DOHH2 (cell line): ENCODE data around the gene CD207.

Experiments
- H3F3A ChIP-seq: fragments of 200-600 bp; sonication (generic), shearing (Covaris generic); 2 replicates; pipeline ENCODE4 v1.6.0; 2016; ENCODE audit warnings: antibody characterized with exemption, mild to moderate bottlenecking; ENCODE audit not compliant: control insufficient read depth, insufficient read depth
- H3K27ac ChIP-seq: fragments of 200-600 bp; sonication (generic); 2 replicates; pipeline ENCODE4 v1.5.1; 2014; ENCODE audit warnings: low read depth, mild to moderate bottlenecking, low read length, moderate library complexity
- H3K27me3 ChIP-seq: fragments of 200-600 bp; sonication (generic); 2 replicates; pipeline ENCODE4 v1.6.1; 2014; ENCODE audit warnings: mild to moderate bottlenecking, low read length, mixed read lengths; ENCODE audit not compliant: control insufficient read depth
- H3K36me3 ChIP-seq: fragments of 200-600 bp; sonication (generic); 2 replicates; pipeline ENCODE4 v1.6.1; 2014; ENCODE audit warnings: mild to moderate bottlenecking, low read length, moderate library complexity, mixed read lengths; ENCODE audit not compliant: control insufficient read depth
- H3K4me1 ChIP-seq: fragments of 200-600 bp; sonication (generic); 2 replicates; pipeline ENCODE4 v1.6.1; 2014; ENCODE audit warnings: mild to moderate bottlenecking, low read length, mixed read lengths; ENCODE audit not compliant: control insufficient read depth
- H3K4me2 ChIP-seq: fragments of 200-600 bp; sonication (generic); 2 replicates; pipeline ENCODE4 v1.6.0; 2014; ENCODE audit warnings: mild to moderate bottlenecking, low read length, moderate library complexity
- H3K4me3 ChIP-seq: fragments of 200-600 bp; sonication (generic); 2 replicates; pipeline ENCODE4 v1.5.1; 2014; ENCODE audit warnings: mild to moderate bottlenecking, low read length, mixed read lengths
- H3K79me2 ChIP-seq: fragments of 200-600 bp; sonication (generic); 2 replicates; pipeline ENCODE4 v1.6.1; 2014; ENCODE audit warnings: mild to moderate bottlenecking, low read length, mixed read lengths; ENCODE audit not compliant: control insufficient read depth
- H3K9me2 ChIP-seq: fragments of 200-600 bp; sonication (generic); replicated peaks from 2 replicates; pipeline ENCODE4 v1.6.1; 2014; ENCODE audit warnings: mild to moderate bottlenecking, low read length, mixed read lengths; ENCODE audit not compliant: control insufficient read depth
- H3K9me3 ChIP-seq: fragments of 200-600 bp; sonication (generic); 2 replicates; pipeline ENCODE4 v1.6.1; 2014; ENCODE audit warnings: antibody characterized with exemption, low read length, mixed read lengths; ENCODE audit not compliant: control insufficient read depth, insufficient read depth
- H4K20me1 ChIP-seq: fragments of 200-600 bp; sonication (generic); 2 replicates; pipeline ENCODE4 v1.6.0; 2014; ENCODE audit warnings: low read depth, mild to moderate bottlenecking, antibody characterized with exemption, low read length, moderate library complexity; ENCODE audit not compliant: control insufficient read depth, insufficient read depth
- CTCF ChIP-seq: fragments of 200-600 bp; sonication (generic); IDR thresholded peaks from one replicate; pipeline ENCODE4 v1.5.1; 2014; ENCODE audit warnings: antibody characterized with exemption, mild to moderate bottlenecking, low read depth, low read length; ENCODE audit not compliant: poor library complexity, severe bottlenecking
- EZH2phosphoT487 ChIP-seq: fragments of 200-600 bp; sonication (generic); IDR thresholded peaks from 2 replicates; pipeline ENCODE4 v1.6.1; 2017; ENCODE audit warnings: borderline replicate concordance, mild to moderate bottlenecking, antibody characterized with exemption, low read length, moderate library complexity, mixed read lengths

Gene CD207

DNA sequence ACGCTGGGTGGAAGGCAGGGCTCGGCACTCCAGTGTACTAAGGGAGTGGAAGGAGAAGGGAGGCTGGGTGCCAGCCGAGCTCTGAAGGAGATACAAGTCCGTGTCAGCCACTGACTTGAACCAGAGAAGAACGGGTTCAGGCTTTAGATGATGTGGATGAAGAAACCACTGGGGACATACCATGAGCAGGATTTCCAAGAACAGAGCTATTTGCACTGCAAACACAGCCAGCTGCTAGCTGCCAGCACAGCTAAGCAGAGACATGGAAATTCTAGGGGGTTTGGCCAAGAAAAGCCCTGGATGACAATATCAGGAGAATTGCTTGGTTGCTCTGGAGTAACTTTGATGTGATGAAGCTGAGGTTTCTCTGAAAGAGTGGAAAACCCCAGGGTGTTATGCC, 5.2 kb downstream of the CD207 start:
- Histone ChIP-seq H3K4me1 (no peaks in the 10 kb centered on the region), H3K9me2 (no peaks in the 10 kb centered on the region), H3F3A (no peaks in the 10 kb centered on the region), H3K36me3 (no peaks in the 10 kb centered on the region), H3K79me2 (no peaks in the 10 kb centered on the region), H3K27ac (no peak overlapping the region), H4K20me1 (no peaks in the 10 kb centered on the region), H3K9me3 (no peaks in the 10 kb centered on the region), H3K27me3 (peaks cover 10% of the 10 kb centered on the region), H3K4me2 (no peak overlapping the region), H3K4me3 (no peak overlapping the region)
- TF ChIP-seq EZH2phosphoT487 (no peak), CTCF (no peak)

DNA sequence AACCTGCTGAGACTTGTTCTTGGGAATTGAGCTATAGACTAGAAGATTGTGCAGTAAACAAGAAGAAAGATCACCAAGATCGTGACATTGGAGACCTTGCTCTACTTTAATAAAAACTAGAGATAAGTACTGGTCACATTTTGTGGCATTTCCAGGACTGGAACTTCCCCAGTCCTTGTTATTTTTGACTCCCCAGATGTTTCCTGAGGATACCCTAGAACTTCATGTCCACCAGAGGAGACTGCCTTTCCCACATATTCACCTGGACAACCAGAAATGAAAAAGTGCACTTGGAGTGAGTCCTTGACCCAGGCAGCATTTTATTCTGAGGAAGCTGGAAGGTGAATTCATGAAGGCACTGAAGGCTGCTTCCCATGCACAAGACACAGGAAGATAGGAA, 5.7 kb downstream of the CD207 start:
- Histone ChIP-seq H3K9me3 (no peaks in the 10 kb centered on the region), H3K4me3 (no peak overlapping the region), H3K27ac (no peak overlapping the region), H3K9me2 (no peaks in the 10 kb centered on the region), H3K79me2 (no peaks in the 10 kb centered on the region), H3K27me3 (peaks cover 10% of the 10 kb centered on the region), H3F3A (no peaks in the 10 kb centered on the region), H4K20me1 (no peaks in the 10 kb centered on the region), H3K36me3 (no peaks in the 10 kb centered on the region), H3K4me1 (no peaks in the 10 kb centered on the region), H3K4me2 (no peak overlapping the region)
- TF ChIP-seq EZH2phosphoT487 (no peak), CTCF (no peak)

DNA sequence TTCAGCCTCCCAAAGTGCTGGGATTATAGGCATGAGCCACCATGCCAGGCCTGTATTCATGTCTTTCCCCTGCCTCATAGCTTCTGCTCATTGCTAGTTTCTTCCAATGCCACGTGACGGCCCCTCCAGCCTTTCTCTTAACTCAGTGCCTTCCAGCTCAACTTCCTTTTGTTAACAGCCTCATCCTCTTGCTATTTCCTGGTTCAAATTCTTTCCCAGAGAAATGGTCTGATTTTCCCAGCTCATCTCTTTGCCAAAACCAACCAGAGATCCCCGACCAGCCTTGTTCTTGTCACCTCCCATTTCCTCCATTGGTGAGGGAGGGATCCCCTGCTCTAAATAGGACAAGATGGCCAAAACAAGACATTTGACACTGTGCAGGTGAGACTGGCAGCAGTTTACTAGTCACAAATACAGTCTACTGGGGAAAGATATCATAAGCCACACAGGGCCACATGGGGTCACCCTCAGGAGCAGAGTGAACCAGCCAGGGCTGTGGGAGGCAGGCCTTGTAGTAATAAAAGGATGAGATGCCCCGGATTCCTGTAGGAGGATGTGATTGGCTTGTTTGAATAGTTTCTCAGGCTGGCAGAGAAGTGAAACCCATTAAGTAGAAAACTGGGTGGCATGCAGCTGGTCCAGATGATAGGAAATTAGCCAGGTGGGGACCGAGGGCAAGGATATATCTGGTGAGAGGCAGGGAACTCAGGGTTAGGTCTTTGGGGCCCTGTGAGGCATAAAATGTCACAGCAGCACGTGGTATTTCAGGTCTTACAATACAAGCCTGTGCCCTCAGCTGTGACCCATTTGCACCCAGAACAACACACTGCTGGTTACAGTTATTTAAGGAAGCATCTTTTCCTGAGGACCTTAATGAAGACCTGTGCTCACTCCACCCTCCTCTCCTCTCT, 6.4 kb downstream of the CD207 start:
- Histone ChIP-seq H3K9me2 (no peaks in the 10 kb centered on the region), H3K36me3 (no peaks in the 10 kb centered on the region), H3K4me2 (no peak overlapping the region), H3K9me3 (no peaks in the 10 kb centered on the region), H3K27me3 (peaks cover 10% of the 10 kb centered on the region), H4K20me1 (no peaks in the 10 kb centered on the region), H3K4me3 (no peak overlapping the region), H3K4me1 (no peaks in the 10 kb centered on the region), H3F3A (no peaks in the 10 kb centered on the region), H3K27ac (no peak overlapping the region), H3K79me2 (no peaks in the 10 kb centered on the region)
- TF ChIP-seq CTCF (no peak), EZH2phosphoT487 (no peak)
